Calu3 (cell line): Measurements from ENCODE around the gene CGB5. TPM values are rescaled to one million over a fixed set of nuclear protein-coding genes. Genes with fewer than 3 reads are reported as not detected.
"Not testable (repeated sequence)": the region's sequence is repeated elsewhere in the genome, so short reads cannot be mapped to it uniquely, and the experiment has no call there.

Source experiments
- BruUV-seq: library from RNA; stranded (reverse); fragments of 400-500 nt; replicated peaks from 2 replicates; lab custom pipeline; 2021; lab: Mats Ljungman, UMichigan
- CTCF ChIA-PET: fragments of 300-600 bp; sonication (Branson Sonifier 250); formaldehyde crosslinking; loops from one replicate; lab custom pipeline; 2022; ENCODE audit warnings: antibody characterized with exemption; lab: Charles Lee
- DNase-seq: peaks from one replicate; pipeline ENCODE4 v3.0.0; 2022
- H3K27ac Mint-ChIP-seq: one replicate; pipeline ENCODE4 v1.8.0; 2022; ENCODE audit warnings: mixed read lengths; ENCODE audit not compliant: unreplicated experiment
- H3K27me3 Mint-ChIP-seq: one replicate; pipeline ENCODE4 v1.8.0; 2022; ENCODE audit warnings: mixed read lengths; ENCODE audit not compliant: unreplicated experiment
- H3K36me3 Mint-ChIP-seq: one replicate; pipeline ENCODE4 v1.8.0; 2022; ENCODE audit warnings: mild to moderate bottlenecking, moderate library complexity, mixed read lengths; ENCODE audit not compliant: insufficient read depth, unreplicated experiment
- H3K4me1 Mint-ChIP-seq: one replicate; pipeline ENCODE4 v1.8.0; 2022; ENCODE audit warnings: mild to moderate bottlenecking, low read depth, mixed read lengths; ENCODE audit not compliant: unreplicated experiment
- H3K4me3 Mint-ChIP-seq: one replicate; pipeline ENCODE4 v1.8.0; 2022; ENCODE audit warnings: mild to moderate bottlenecking, low read depth, moderate library complexity, mixed read lengths; ENCODE audit not compliant: unreplicated experiment
- H3K9me3 Mint-ChIP-seq: one replicate; pipeline ENCODE4 v1.8.0; 2022; ENCODE audit warnings: low read depth, mixed read lengths; ENCODE audit not compliant: unreplicated experiment
- intact Hi-C: fragments of 100-400 bp; cut with micrococcal nuclease; formaldehyde crosslinking; loops from one replicate; pipeline ENCODE4 v1.10.0; 2022; ENCODE audit not compliant: unreplicated experiment
- total RNA-seq: library from RNA; stranded (reverse); gene quantifications from 2 replicates; pipeline ENCODE4 v1.2.3, GENCODE V29; 2022
- TF ChIP-seq, protein P1 (sequence below): fragments of 200-600 bp; IDR thresholded peaks from one replicate; pipeline ENCODE4 v1.8.0; 2022; ENCODE audit warnings: antibody characterized with exemption; ENCODE audit not compliant: unreplicated experiment

The CGB5 gene
- total RNA-seq, 1 experiment from 2014 or later: 3.3 TPM

DNA sequence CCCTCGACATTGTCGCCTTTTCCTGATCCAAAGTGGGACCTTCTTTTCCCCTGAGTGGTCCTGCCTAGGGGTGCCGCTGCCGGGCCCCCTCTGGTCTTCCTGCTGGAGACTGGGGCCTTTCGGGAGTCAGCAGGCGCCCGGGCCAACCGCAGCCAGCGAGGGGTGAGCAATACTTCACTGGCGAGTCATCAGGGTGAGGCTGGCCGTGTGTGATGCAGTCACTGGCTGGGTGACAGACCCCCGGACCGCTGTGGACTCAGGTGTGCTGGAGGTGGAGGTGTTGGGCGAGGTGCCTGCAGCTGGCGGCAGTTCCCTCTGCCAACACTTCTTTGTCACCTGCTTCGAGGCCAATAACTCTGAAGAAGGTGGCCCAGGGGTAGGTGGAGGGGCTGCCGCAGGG is 1.5 kb upstream of the CGB5 start:
- Mint-ChIP-seq H3K36me3 (peaks cover 13% of the 10 kb centered on the region), H3K4me1 (peaks cover 31% of the 10 kb centered on the region), H3K27ac (peak overlapping the region; percentile 60), H3K4me3 (peak overlapping the region; percentile 3), H3K27me3 (no peaks in the 10 kb centered on the region), H3K9me3 (no peaks in the 10 kb centered on the region)
- CTCF ChIA-PET: no interaction called here
- TF ChIP-seq, protein P1, sequence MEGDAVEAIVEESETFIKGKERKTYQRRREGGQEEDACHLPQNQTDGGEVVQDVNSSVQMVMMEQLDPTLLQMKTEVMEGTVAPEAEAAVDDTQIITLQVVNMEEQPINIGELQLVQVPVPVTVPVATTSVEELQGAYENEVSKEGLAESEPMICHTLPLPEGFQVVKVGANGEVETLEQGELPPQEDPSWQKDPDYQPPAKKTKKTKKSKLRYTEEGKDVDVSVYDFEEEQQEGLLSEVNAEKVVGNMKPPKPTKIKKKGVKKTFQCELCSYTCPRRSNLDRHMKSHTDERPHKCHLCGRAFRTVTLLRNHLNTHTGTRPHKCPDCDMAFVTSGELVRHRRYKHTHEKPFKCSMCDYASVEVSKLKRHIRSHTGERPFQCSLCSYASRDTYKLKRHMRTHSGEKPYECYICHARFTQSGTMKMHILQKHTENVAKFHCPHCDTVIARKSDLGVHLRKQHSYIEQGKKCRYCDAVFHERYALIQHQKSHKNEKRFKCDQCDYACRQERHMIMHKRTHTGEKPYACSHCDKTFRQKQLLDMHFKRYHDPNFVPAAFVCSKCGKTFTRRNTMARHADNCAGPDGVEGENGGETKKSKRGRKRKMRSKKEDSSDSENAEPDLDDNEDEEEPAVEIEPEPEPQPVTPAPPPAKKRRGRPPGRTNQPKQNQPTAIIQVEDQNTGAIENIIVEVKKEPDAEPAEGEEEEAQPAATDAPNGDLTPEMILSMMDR: no peak
- no TSS peak for BruUV-seq
- DNase-seq: peak; percentile 89
- intact Hi-C loops: no loop called here

DNA sequence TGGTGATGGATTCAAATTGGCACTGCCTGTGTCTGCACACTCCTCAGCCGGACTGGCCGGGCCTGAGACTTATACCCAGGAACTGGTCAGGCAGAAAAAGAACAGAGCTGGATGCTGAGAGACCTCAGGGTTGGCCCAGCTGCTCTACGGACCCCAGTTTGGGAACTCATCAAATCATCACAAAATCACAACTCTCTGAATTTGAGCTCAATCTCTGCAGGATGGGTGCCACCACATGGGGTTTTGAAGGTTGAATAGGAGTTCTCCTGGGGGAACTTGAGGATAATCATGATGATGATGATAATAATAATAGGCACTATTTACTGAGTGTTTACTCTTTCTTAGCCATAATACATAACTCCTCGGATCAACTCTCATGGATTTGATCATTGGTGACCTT is 982 bp upstream of the CGB5 start:
- TSS peak; percentile 95 for BruUV-seq
- CTCF ChIA-PET, H3K27ac Mint-ChIP-seq: not testable (repeated sequence)

DNA sequence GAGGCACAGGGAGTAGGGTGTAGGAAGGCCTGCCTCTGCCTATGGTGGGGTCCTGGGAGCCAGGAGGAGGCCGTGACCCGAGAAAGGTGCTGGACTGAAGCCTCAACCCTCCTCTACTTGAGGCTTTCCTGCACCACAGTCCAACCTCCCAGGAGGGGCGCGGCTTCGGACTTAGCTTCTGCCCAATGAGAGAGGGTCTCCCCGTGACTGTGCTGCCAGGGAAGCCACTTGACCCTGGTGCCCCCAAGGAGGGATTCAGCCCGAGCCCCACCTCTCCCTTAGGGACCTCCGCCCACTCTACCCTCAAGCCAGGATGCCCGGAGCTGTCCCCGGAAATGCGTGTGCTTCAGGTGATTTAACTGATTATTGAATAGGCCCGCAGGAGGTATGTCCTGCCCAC is 5.4 kb downstream of the CGB5 start, which contains the start of gene CGB8:
TSS of gene CGB8 (minus strand) at position 101 of the 400 bp plus-strand sequence. CDS start 372 bp downstream, outside the sequence.
- intact Hi-C loops, CTCF ChIA-PET, H3K4me3 Mint-ChIP-seq, H3K27ac Mint-ChIP-seq, DNase-seq, H3K27me3 Mint-ChIP-seq, H3K36me3 Mint-ChIP-seq, BruUV-seq, H3K9me3 Mint-ChIP-seq: not testable (repeated sequence)
- H3K4me1 Mint-ChIP-seq: peaks cover 16% of the 10 kb centered on the region

More for the DNA sequence above, 982 bp upstream of the CGB5 start:
- Mint-ChIP-seq H3K36me3 (peaks cover 13% of the 10 kb centered on the region), H3K4me1 (peaks cover 31% of the 10 kb centered on the region)
- H3K27me3 Mint-ChIP-seq, DNase-seq, H3K4me3 Mint-ChIP-seq, H3K9me3 Mint-ChIP-seq, intact Hi-C loops: not testable (repeated sequence)

DNA sequence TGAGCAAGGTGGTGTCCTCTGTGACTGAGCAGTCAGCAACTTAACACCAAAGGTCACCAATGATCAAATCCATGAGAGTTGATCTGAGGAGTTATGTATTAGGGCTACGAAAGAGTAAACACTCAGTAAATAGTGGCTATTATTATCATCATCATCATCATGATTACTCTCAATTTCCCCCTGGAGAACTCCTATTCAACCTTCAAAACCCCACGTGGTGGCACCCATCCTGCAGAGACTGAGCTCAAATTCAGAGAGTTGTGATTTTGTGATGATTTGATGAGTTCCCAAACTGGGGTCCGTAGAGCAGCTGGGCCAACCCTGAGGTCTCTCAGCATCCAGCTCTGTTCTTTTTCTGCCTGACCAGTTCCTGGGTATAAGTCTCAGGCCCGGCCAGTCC is 6.2 kb downstream of the CGB5 start:
- intact Hi-C loops, H3K27me3 Mint-ChIP-seq, H3K9me3 Mint-ChIP-seq, DNase-seq, CTCF ChIA-PET, H3K36me3 Mint-ChIP-seq, H3K27ac Mint-ChIP-seq, H3K4me3 Mint-ChIP-seq: not testable (repeated sequence)
- peaks cover 16% of the 10 kb centered on the region for H3K4me1 Mint-ChIP-seq
- TSS peak; percentile 96 for BruUV-seq

DNA sequence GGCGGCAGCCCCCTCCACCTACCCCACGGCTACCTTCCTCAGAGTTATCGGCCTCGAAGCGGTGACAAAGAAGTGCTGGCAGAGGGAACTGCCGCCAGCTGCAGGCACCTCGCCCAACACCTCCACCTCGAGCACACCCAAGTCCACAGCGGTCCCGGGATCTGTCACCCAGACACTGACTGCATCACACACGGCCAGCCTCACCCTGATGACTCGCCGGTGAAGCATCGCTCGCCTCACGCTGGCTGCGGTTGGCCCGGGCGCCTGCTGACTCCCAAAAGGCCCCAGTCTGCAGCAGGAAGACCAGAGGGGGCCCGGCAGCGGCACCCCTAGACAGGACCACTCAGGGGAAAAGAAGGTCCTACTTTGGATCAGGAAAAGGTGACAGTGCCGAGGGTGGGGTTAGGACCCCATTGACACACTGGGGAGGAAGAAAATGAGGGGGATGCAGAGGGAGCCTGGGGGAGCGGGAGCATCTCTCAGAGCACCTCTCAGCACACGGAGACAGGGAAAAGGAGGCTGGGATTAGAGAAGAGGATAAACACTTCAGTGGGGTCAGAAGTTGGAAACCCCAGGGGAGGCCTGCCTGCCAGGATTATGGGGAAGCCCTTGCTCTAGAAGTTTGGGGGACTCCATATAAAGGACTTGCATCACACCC is 6.9 kb downstream of the CGB5 start:
- H3K27me3 Mint-ChIP-seq, BruUV-seq, H3K9me3 Mint-ChIP-seq, CTCF ChIA-PET, intact Hi-C loops, H3K36me3 Mint-ChIP-seq: not testable (repeated sequence)
- peak overlapping the region; percentile 7 for H3K4me3 Mint-ChIP-seq
- peaks cover 16% of the 10 kb centered on the region for H3K4me1 Mint-ChIP-seq
- H3K27ac Mint-ChIP-seq: peak overlapping the region; percentile 42
- peak; percentile 78 for DNase-seq

DNA sequence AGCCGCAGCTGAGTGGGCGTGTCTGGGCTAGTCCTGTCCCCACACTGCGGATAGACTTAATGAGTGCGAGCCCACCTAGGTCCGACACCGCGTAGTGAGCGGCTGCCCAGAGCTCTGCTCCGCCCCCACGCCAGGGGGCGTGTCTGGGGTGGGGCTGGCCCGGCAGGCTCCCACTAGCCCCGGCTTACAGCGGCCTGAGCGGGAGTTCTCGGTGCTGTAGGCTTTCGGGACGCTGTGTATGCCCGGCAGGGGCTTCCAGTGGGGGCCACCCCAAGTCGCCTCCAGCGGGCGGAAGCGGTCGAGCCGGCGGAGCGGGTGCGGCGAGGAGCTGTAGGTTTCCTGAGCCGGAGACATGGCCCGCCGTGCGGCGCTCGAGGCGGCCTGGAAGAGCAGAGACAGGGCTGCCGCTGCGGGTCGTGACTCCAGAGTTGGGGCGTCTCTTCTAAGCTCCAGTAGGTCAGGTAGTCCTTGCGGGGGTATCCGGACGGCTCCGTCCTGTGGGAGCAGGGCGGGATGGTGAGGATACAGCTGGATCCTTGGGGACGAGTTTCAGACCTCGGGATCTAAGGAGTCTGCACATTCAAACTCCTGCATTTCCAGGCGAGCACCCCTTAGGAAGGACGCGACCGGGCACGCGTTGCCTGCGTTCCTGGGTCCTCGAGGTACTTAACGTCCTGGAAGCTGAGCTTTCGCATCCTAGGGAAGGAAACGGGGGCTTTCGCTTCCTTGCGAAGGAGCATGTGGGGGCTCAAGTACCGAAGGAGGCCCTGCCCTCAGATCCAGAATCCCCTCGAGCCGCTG is 12.7 kb downstream of the CGB5 start:
- TF ChIP-seq, protein P1: peak; percentile 53
- intact Hi-C loops: no loop called here
- DNase-seq: peak; percentile 85
- Mint-ChIP-seq H3K27ac (no peak overlapping the region), H3K4me3 (peak overlapping the region; percentile 95), H3K36me3 (peaks cover 37% of the 10 kb centered on the region), H3K27me3 (peaks cover 16% of the 10 kb centered on the region), H3K4me1 (peaks cover 20% of the 10 kb centered on the region), H3K9me3 (no peaks in the 10 kb centered on the region)
- CTCF ChIA-PET: interaction anchor here (0.5 to 1.6 kb wide), 12 partner anchors 17 to 160 kb away, joined by 3 to 10 read pairs (median 5); partner anchors contain the start of genes GYS1 and RUVBL2
- BruUV-seq: TSS peak; percentile 38

DNA sequence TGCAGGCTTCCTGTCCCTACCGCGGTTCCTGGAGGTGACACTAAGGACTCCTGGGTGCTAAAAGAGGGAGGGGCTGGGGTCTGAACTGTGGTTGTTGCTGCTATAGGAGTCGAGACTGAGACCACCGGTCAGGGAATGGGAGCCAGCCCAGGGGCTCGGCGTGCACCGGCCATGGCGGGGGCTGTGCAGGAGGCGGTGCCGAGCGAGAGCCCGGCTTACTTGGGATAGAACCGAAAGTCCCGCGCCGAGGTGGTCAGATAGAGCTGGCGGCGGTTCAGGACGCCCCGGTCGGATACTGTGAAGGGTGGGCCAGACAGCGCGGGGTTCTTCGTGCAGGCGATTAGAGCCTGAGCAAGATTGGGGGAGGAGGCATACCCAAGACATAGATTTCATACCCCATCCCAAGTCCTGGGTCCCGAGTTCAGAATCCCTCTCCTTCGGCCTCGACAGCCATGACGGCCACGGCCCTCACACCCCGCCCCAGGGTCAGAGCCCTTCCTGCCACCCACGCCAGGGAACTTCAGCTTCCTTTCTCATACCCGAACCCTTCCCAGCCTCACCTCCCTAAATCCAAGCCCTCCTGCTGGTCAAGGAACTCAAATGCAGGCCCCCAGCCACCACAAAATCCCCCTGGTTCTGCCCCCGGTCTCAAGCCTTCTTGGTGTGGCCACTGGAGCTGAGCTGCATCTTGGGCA is 13.4 kb downstream of the CGB5 start:
- H3K4me3 Mint-ChIP-seq: peak overlapping the region; percentile 95
- peaks cover 16% of the 10 kb centered on the region for H3K27me3 Mint-ChIP-seq
- H3K4me1 Mint-ChIP-seq: peaks cover 20% of the 10 kb centered on the region
- DNase-seq, intact Hi-C loops, H3K9me3 Mint-ChIP-seq, BruUV-seq: not testable (repeated sequence)
- H3K27ac Mint-ChIP-seq: peak overlapping the region; percentile 58
- H3K36me3 Mint-ChIP-seq: peaks cover 37% of the 10 kb centered on the region
- CTCF ChIA-PET: interaction anchor here (0.6 to 1.6 kb wide), 9 partner anchors 17 to 142 kb away, joined by 3 to 10 read pairs (median 5); partner anchors contain the start of genes GYS1 and RUVBL2
